ENCODE data around the gene SUPT5H.

SUPT5H gene

DNA sequence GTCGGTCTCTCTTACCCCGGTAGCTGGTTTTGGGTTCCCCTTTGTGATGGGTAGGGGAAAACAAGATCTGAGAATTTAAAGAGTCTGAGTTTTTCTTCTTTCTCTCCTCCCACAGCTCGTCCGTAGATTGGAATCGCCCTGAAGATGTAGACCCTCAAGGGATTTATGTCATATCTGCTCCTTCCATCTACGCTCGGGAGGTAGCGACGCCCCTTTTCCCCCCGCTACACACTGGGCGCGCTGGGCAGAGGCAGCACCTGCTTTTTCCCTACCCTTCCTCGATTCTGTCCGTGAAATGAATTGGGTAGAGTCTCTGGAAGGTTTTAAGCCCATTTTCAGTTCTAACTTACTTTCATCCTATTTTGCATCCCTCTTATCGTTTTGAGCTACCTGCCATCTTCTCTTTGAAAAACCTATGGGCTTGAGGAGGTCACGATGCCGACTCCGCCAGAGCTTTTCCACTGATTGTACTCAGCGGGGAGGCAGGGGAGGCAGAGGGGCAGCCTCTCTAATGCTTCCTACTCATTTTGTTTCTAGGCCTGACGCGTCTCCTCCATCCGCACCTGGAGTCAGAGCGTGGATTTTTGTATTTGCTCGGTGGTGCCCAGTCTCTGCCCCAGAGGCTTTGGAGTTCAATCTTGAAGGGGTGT lies 62.5 kb downstream of the SUPT5H start:
- H3K4me3 ChIP-seq (ENCODE audit: low read length): peak overlapping the region; percentile 56

DNA sequence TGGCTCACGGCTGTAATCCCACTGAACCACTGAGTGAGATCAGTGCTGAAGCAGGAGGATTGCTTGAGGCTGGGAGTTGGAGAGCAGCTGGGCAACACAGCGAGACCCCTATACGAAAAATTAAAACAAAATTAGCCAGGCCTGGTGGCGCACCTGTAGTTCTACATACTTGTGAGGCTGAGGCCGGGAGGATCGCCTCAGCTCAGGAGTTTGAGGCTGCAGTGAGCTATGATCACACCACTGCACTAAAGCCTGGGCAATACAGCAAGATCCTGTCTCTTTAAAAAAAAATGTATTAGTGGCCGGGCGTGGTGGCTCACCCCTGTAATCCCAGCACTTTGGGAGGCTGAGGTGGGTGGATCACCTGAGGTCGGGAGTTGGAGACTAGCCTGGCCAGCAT lies 63.2 kb downstream of the SUPT5H start:
- DNase-seq (ENCODE audit: low read depth, low spot score): no peak
- H3K4me3 ChIP-seq (ENCODE audit: low read length): no peak overlapping the region

More for the DNA sequence above, 62.5 kb downstream of the SUPT5H start:
- no peak for DNase-seq (ENCODE audit: low read depth, low spot score)

DNA sequence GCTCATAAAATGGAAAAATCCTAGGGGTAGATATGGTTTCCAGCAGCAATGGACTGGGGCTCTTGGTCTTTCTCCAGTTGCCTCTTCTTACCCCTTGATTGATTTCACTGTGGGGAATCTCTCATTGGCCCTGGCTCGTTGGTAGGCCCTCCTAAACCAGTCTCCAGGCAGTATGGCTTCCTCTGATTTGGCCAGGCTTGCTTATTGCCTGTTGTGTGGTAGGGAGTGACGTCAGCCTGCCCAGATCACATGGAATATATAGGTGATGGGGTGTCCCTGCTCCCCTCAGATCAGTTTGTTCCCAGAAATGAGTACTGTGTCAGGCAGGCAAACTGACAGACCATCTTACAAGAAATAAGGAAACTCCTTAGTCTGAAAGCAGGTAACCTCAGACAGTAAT lies 63.9 kb downstream of the SUPT5H start:
- H3K4me3 ChIP-seq (ENCODE audit: low read length): no peak overlapping the region
- no peak for DNase-seq (ENCODE audit: low read depth, low spot score)

DNA sequence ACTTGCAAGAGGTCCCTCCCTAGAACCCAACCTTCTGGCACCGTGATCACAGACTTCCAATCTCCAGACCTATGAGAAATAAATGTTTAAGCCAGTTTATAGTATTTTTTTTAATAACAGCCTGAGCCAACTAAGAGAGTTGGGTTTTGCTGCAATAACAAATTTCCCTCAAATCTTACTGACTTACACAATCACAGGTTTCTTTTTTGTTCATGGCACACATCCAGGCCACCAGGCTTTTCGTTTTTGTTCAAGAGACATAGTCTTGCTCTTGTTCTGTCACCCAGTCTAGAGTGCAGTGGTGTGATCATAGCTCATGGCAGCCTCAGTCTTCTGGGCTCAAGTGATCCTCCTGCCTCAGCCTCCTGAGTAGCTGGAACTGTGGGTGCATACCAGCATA lies 67.6 kb downstream of the SUPT5H start:
- DNase-seq (ENCODE audit: low read depth, low spot score): no peak
- H3K4me3 ChIP-seq (ENCODE audit: low read length): no peak overlapping the region

DNA sequence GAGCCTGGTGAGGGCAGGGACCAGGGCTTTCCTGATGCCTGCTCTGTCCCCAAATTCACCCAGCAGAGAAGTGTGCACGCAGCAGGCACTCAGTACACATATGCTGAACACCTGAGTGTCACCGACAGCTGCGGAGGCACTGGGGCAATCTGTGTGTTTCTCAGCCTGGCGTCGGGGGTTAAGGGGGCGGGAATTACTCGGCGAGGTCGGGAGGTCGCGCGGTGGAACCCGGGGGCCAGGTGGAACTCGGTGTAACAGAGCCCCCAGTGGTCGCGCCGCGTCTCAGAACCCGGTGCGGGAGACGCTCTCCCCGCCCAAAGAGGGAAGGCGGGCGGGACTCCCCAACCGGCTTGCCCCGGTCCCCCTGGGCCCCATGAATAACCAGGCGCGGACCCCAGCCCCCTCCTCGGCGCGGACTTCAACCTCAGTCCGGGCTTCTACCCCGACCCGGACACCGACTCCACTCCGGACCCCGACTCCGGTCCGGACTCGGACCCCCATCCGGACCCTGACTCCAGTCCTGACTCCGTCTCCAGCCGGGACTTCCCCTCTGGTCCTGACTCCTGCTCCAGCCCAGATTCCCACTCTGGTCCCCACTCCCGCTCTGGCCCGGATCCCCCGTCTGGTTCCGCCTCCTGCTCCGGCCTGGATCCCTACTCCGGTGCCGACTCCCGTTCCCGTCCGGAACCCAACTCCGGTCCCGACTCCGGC lies 69.6 kb downstream of the SUPT5H start, which contains the start of gene SELENOV:
Gene SELENOV, plus strand, starts transcription at position 300 of the 711 bp plus-strand sequence. Its CDS starts 74 bp downstream, at position 374.
- DNase-seq (ENCODE audit: low read depth, low spot score): no peak
- no peak within 1 kb of the TSS for H3K4me3 ChIP-seq (ENCODE audit: low read length)

DNA sequence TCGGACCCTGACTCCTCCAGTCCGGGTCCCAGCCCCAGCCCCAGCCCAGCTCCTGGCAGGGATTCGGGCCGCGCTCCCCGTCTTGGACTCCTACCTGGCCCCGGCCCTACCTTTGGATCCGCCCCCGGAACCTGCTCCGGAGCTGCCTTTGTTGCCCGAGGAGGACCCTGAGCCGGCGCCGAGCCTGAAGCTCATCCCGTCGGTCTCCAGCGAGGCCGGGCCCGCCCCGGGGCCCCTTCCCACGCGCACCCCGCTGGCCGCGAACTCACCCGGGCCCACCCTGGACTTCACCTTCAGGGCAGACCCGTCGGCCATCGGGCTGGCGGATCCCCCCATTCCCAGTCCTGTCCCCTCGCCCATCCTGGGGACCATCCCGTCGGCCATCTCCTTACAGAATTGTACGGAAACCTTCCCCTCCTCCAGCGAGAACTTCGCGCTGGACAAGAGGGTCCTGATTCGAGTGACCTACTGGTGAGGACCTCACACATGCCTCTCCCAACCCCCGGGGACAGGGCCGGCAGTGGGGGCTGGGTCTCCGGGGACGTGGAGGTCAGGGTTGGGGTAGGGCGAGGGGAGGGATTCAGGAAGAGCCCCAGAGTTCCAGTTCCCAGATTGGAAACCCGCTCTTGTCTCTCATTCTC lies 70.3 kb downstream of the SUPT5H start:
- DNase-seq (ENCODE audit: low read depth, low spot score): no peak
- H3K4me3 ChIP-seq (ENCODE audit: low read length): no peak overlapping the region

DNA sequence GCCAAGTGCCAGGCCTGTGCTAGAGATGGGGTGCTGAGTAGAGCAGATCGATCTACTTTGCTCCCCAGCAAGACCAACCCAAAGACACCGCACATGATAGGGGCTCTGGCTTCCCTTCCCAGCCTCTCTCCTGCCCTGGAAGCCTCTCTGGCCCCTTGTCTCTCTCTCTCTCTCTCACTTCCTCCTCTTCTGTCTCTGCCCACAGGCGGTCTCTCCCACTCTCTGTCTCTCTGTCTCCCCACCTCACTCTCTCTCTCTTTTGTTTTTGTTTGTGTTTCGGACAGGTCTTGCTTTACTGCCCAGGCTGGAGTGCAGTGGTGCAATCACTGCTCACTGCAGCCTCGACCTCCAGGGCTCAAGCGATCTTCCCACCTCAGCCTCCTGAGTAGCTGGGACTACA lies 70.9 kb downstream of the SUPT5H start:
- DNase-seq (ENCODE audit: low read depth, low spot score): no peak
- no peak overlapping the region for H3K4me3 ChIP-seq (ENCODE audit: low read length)

DNA sequence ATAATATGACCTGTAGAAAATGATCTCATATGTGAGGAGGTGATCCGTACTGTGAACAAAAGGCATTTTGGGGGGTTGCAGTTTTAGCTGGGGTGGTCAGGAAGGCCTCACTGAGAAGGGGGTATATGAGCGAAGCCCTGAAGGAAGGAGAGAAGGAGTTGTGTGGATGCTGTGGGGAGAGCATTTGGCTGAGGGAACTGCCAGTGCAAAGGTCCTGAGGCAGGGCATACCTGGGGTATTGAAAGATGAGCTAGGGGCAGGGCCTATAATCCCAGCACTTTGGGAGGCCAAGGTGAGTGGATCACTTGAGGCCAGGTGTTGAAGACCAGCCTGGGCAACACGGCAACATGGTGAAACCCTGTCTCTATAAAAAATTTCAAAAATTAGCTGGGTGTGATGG lies 72.0 kb downstream of the SUPT5H start:
- H3K4me3 ChIP-seq (ENCODE audit: low read length): no peak overlapping the region
- DNase-seq (ENCODE audit: low read depth, low spot score): no peak

DNA sequence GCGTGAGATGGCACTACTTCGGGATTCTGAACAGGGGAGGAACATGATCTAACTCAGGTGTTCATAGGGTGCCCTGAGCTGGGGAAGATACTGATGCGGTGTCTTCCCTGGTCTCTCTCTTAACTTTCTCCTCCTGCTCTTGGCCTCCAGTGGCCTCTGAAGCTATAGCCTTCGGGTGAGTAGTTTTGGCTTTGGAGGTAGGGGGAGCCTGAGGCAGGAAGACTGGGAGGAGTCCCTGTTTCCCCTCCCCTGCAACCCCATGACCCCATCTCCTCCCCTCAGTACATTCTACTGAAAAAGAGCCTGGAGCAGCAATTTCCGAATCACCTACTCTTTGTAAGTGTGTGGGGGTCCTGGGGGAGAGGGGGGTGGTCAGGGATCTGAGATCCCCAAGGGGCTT lies 73.1 kb downstream of the SUPT5H start:
- H3K4me3 ChIP-seq (ENCODE audit: low read length): no peak overlapping the region
- DNase-seq (ENCODE audit: low read depth, low spot score): no peak

DNA sequence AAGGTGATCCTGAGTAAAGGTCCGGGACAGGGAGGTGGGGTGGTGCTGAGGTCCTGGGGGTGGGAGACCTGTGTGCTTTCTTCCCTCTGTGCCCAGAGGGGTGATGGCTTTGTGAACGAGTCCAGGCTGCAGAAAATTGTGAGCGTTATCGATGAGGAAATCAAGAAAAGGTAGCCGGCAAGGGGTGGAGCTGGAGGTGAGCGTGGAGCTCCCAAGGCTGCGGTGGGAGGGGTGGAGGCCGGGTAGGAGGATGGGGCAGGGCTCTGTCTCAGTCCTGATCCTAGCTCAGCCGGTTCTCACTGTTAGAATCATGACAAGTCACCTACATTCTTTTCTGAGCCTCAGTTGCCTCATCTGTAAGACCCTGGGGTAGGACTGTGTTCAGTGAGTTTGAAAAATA lies 73.6 kb downstream of the SUPT5H start:
- no peak for DNase-seq (ENCODE audit: low read depth, low spot score)
- no peak overlapping the region for H3K4me3 ChIP-seq (ENCODE audit: low read length)

DNA sequence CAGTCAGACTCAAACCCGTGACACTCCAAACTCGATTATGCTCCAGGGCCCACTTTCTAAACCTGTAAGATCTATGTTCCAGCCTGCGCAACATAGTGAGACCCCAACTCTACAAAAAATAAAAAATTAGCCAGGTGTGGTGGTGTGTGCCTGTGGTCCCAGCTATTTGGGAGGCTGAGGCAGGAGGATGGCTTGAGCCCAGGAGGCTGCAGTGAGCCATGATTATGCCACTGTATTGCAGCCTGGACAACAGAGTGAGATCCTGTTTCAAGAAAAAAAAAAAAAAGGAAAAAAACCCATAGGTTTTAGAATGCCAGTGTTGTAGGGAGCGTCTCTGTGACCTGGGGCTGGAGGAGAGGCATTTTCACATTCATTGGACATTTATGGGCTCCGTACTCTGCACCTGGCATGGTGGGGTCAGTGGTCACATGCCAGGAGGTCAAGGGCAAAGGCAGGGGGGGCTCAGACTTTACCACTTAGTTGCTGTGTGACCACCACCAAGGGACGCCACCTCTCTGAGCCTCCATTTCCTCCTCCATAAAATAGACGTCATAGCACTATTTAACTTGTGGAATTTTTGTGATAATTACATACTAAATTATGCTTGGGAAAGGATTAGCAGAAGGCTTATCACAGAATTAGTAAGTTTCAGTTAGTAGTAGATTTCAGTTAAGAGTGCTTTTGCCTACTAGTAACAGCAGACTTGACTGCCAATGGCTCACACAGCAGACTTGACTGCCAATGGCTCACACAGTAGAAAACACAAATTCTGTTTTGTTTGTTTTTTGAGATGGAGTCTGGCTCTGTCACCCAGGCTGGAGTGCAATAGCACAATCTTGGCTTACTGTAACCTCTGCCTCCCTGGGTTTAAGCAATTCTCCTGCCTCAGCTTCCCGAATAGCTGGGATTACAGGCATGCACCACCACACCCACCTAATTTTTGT lies 75.4 kb downstream of the SUPT5H start:
- DNase-seq (ENCODE audit: low read depth, low spot score): no peak
- no peak overlapping the region for H3K4me3 ChIP-seq (ENCODE audit: low read length)

DNA sequence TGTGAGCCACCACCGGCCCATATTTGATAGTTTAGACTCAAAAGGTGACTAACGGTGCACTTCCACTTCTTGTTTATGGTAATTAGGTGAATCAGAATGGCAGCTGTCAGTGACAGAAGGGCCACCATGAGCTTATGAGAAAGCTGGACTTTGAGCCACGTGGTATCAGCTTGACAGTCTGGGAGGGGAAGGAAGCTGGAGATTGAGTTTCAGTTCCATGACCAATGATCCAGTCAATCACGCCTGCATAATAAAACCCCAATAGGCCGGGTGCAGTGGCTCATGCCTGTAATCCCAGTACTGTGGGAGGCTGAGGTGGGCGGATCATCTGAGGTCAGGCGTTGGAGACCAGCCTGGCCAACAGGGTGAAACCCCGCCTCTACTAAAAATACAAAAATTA lies 79.1 kb downstream of the SUPT5H start:
- H3K4me3 ChIP-seq (ENCODE audit: low read length): no peak overlapping the region
- DNase-seq (ENCODE audit: low read depth, low spot score): no peak

DNA sequence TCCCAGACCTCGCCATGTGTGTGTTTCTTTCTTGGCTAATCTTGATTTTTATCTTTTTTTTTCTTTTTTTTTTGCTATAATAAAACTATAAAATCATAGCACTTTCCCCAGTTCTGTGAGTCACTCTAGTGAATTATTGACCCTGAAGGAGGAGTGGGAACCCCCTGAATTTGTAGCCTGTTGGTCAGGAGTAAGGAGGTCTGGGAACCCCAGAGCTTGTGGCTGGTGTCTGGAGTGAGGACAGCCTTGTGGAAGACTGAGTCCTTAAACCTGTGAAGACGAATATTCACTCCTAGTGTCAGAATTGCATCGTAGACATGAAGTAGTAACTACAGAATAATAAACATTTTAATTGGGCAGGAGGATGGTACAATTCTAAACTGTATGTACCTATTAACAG lies 79.8 kb downstream of the SUPT5H start:
- DNase-seq (ENCODE audit: low read depth, low spot score): no peak
- H3K4me3 ChIP-seq (ENCODE audit: low read length): no peak overlapping the region

Measured in Jurkat, Clone E6-1 (cell line).